Thyroid gland (tissue), 4 donors: ENCODE results near the gene C17orf107. TPM values are rescaled to one million over a fixed set of nuclear protein-coding genes. Genes with fewer than 3 reads are reported as not detected.
A peak's percentile ranks its signal among the peaks of the same experiment; 100 is the strongest.

Source experiments
- DNase-seq, 2 donors: peaks; one replicate each; pipeline ENCODE4 v3.0.0-alpha.2; 2019
- H3K27ac ChIP-seq, 3 donors: fragments of 200-600 bp; sonication (generic); 1 replicate in 2 of 3; 2 replicates in 1 of 3; pipeline ENCODE4 v1.5.1; 2016 to 2019; ENCODE audit warnings: mild to moderate bottlenecking in 1 of 3, moderate library complexity in 1 of 3
- H3K27me3 ChIP-seq: fragments of 200-600 bp; sonication (generic); one replicate; pipeline ENCODE4 v1.5.1; 2019
- H3K36me3 ChIP-seq, 2 donors: fragments of 200-600 bp; sonication (generic); one replicate each; pipeline ENCODE4 v1.5.1; 2016 to 2019
- H3K4me1 ChIP-seq, 2 donors: fragments of 200-600 bp; sonication (generic); one replicate each; pipeline ENCODE4 v1.5.1; 2017 to 2019
- H3K4me3 ChIP-seq, 3 donors: fragments of 200-600 bp; sonication (generic); replicated peaks in 1 of 3; 1 replicate in 2 of 3; 2 replicates in 1 of 3; pipeline ENCODE4 v1.5.1; 2016; ENCODE audit warnings: mild to moderate bottlenecking in 1 of 3
- H3K9me3 ChIP-seq: fragments of 200-600 bp; sonication (generic); one replicate; pipeline ENCODE4 v1.5.1; 2017
- CTCF ChIP-seq, 6 experiments: fragments of 200-600 bp in 3 of 6; fragments of 450-650 bp in 3 of 6; sonication (generic) in 3 of 6; IDR thresholded peaks; one replicate each; pipeline ENCODE4 v1.5.1; 2016 to 2019; ENCODE audit warnings: antibody characterized with exemption in 6 of 6, mild to moderate bottlenecking in 2 of 6, inconsistent platforms in 1 of 6, moderate library complexity in 1 of 6
- POLR2A ChIP-seq, 2 donors: fragments of 450-650 bp; IDR thresholded peaks; one replicate each; pipeline ENCODE4 v1.6.1; 2017; ENCODE audit warnings: antibody characterized with exemption in 2 of 2, mild to moderate bottlenecking in 2 of 2, moderate library complexity in 1 of 2
- WGBS, 2 donors: methylation state at CpG; one replicate each; pipeline ENCODE4 v1.1.5; 2017; 5-methylcytosine and 5-hydroxymethylcytosine counted together
- intact Hi-C: fragments of 100-400 bp; cut with DNase I; formaldehyde crosslinking; loops from one replicate; pipeline ENCODE4 v1.15.1; 2023
- total RNA-seq, 4 donors: library from RNA; depleted of rRNA; stranded (reverse); fragments of >200 nt; gene quantifications; one replicate each; pipeline ENCODE4 v1.2.3, GENCODE V29; 2016

Gene C17orf107
- total RNA-seq, 4 donors from 2014 or later = 0.33 to 1.9 (median 1.3) TPM

- TF ChIP-seq CTCF (IDR thresholded peaks at IDR 0.05) (no peak), POLR2A (IDR thresholded peaks at IDR 0.05) (no peak)
- H3K27me3 ChIP-seq = peaks cover 8% of the 10 kb centered on the region
- H3K4me1 ChIP-seq = peaks cover 5 to 23% of the 10 kb centered on the region in 2 donors
- no peak for DNase-seq
- H3K27ac ChIP-seq = no peak overlapping the region
- no peaks in the 10 kb centered on the region for H3K9me3 ChIP-seq
- 89 to 92% methylated on average over 13 to 27 of the region's 27 CpGs for WGBS, 2 donors
- intact Hi-C loops = no loop called here
- H3K36me3 ChIP-seq = peaks cover 38 to 46% of the 10 kb centered on the region in 2 donors
- H3K4me3 ChIP-seq = no peak overlapping the region
Measured at GRCh38 chr17:4896332-4897197, 2.8 kb upstream of the C17orf107 start.

DNA sequence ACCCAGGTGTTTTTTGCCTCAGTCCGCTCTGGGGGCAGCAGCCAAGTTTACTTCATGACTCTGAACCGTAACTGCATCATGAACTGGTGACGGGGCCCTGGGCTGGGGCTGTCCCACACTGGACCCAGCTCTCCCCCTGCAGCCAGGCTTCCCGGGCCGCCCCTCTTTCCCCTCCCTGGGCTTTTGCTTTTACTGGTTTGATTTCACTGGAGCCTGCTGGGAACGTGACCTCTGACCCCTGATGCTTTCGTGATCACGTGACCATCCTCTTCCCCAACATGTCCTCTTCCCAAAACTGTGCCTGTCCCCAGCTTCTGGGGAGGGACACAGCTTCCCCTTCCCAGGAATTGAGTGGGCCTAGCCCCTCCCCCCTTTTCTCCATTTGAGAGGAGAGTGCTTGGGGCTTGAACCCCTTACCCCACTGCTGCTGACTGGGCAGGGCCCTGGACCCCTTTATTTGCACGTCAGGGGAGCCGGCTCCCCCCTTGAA, 2.1 kb upstream of the C17orf107 start:
- Histone ChIP-seq H3K36me3 (peaks cover 37 to 41% of the 10 kb centered on the region in 2 donors), H3K4me1 (peaks cover 5 to 23% of the 10 kb centered on the region in 2 donors), H3K4me3 (no peak overlapping the region), H3K27ac (no peak overlapping the region), H3K9me3 (no peaks in the 10 kb centered on the region), H3K27me3 (peaks cover 8% of the 10 kb centered on the region)
- no peak for TF ChIP-seq CTCF (IDR thresholded peaks at IDR 0.05)
- no peak for TF ChIP-seq POLR2A (IDR thresholded peaks at IDR 0.05)
- DNase-seq = no peak
- intact Hi-C loops = no loop called here
- WGBS, 2 donors = 88 to 93% methylated on average over 10 of the region's 10 CpGs

DNA sequence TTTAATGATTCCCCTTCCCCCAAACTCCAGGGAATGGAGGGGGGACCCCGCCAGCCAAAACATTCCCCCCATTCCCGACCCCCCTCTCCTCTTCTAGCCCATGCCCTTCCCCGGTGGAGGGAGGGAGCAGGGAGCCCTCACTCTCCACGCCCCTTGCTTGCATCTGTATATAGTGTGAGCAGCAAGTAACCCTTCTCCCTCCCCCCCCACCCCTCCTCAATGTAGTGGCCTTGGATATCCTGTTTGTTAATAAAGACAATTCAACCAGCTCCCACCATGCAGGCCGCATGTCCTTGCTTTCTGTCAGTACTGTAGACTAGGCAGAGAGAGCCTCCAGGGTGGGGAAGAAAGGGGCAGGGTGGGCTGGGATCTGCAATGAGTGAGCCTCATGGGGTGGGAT, 1.6 kb upstream of the C17orf107 start:
- Histone ChIP-seq H3K36me3 (peaks cover 32 to 36% of the 10 kb centered on the region in 2 donors), H3K9me3 (no peaks in the 10 kb centered on the region), H3K27me3 (peaks cover 8% of the 10 kb centered on the region), H3K4me3 (no peak overlapping the region), H3K27ac (no peak overlapping the region), H3K4me1 (peaks cover 5 to 24% of the 10 kb centered on the region in 2 donors)
- TF ChIP-seq CTCF (IDR thresholded peaks at IDR 0.05) = no peak
- WGBS, 2 donors = 93 to 97% methylated on average over 5 of the region's 5 CpGs
- DNase-seq = no peak
- intact Hi-C loops = no loop called here

DNA sequence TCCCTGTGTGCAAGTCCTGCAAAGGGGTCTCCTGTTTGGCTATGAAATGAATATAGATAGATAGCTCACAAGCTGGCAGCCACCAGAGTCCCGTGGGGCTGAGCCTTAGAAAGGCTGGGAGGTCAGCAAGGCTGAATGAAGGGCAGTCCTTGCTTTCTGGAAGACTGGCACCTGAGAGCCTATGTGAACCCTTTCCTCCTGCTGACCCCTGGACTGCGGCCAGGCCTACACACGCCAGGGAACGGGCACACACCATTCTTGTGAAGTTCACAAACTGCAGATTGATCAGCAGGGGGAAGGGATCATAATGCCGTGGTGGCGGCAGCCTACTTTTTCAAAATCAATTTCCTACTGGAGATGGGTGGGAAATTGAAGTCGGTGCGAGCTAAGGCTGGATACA, 985 bp upstream of the C17orf107 start:
- Histone ChIP-seq H3K27ac (no peak overlapping the region), H3K4me3 (no peak overlapping the region), H3K4me1 (peaks cover 8 to 29% of the 10 kb centered on the region in 2 donors), H3K36me3 (peaks cover 28 to 30% of the 10 kb centered on the region in 2 donors), H3K27me3 (peaks cover 8% of the 10 kb centered on the region), H3K9me3 (no peaks in the 10 kb centered on the region)
- DNase-seq = no peak
- 92 to 93% methylated on average over 8 of the region's 8 CpGs for WGBS, 2 donors
- no peak for TF ChIP-seq POLR2A (IDR thresholded peaks at IDR 0.05)
- TF ChIP-seq CTCF (IDR thresholded peaks at IDR 0.05) = no peak
- intact Hi-C loops = no loop called here

DNA sequence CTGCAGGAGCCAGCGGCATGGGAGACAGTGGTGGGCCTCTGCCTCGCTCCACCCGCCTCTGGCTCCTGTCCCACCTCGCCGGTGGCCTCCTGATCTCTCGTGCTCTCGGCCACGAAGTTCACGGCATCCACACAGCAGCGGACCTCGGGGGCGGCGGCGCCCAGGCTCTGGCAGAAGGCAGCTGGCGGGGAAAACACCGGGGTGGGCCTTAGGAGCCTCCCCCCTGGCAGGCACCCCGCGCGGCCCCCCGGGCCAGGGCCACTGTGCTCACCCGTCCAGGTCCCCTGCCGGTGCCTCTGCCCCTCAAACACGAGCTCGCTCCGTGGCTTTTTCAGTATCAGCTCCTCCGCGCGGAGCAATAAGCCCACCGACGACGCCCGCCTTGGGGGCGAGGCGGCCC, 409 bp upstream of the C17orf107 start:
- intact Hi-C loops = no loop called here
- peaks cover 8% of the 10 kb centered on the region for H3K27me3 ChIP-seq

More for the DNA sequence above, 409 bp upstream of the C17orf107 start:
- no peak for DNase-seq
- no peak for TF ChIP-seq POLR2A (IDR thresholded peaks at IDR 0.05)
- no peak for TF ChIP-seq CTCF (IDR thresholded peaks at IDR 0.05)
- Histone ChIP-seq H3K36me3 (peaks cover 23 to 24% of the 10 kb centered on the region in 2 donors), H3K4me3 (peak overlapping the region; percentile 6 to 40 (median 20)), H3K4me1 (peaks cover 12 to 30% of the 10 kb centered on the region in 2 donors), H3K27ac (no peak overlapping the region), H3K9me3 (no peaks in the 10 kb centered on the region)
- 39 to 60% methylated on average over 8 of the region's 34 CpGs for WGBS, 2 donors
